ENCODE results near the gene BDKRB2.

DNA sequence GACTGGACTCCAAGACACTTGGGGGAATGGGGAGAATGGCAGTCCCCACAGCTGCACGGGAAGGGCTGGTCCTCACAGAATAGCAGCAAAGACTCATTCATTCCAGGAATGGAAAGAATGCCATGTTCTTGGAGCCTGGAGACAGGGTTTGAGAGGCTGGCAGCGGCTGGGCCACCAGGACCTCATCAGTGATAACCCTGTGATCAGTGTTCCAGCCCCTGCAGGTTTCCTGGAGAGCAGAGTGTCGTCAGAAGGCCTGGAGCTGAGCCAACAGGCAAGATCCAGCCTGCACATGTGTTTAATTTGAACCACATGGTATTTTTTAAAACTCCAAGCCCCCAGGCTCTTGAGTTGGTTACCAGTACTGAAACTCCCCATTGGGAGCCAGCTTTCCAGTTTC lies 62.7 kb downstream of the BDKRB2 start:
- TF ChIP-seq CTCF (IDR thresholded peaks at IDR 0.05 in 2 of 3, conservative IDR thresholded peaks at IDR 0.05 in 1 of 3; ENCODE audit: borderline replicate concordance in 1 of 3, insufficient read depth in 1 of 3, low read depth in 2 of 3, low read length in 2 of 3) (no peak), SIN3A (IDR thresholded peaks at IDR 0.05; ENCODE audit: low read depth) (no peak), EZH2 (IDR thresholded peaks at IDR 0.05) (no peak), ELF1 (IDR thresholded peaks at IDR 0.05; ENCODE audit: borderline replicate concordance, low read depth) (no peak), RAD21 (IDR thresholded peaks at IDR 0.05; ENCODE audit: low read depth) (no peak), POLR2A (IDR thresholded peaks at IDR 0.05; ENCODE audit: borderline replicate concordance, extremely low read depth, insufficient read depth, insufficient read length) (no peak), POLR2AphosphoS5 (IDR thresholded peaks at IDR 0.05; ENCODE audit: low read depth, low read length) (no peak), TCF7L2 (IDR thresholded peaks at IDR 0.05; ENCODE audit: borderline replicate concordance, extremely low read depth, insufficient read depth, insufficient read length) (no peak), JUND (IDR thresholded peaks at IDR 0.05) (no peak), EGR1 (IDR thresholded peaks at IDR 0.05; ENCODE audit: low read depth) (no peak), CEBPB (IDR thresholded peaks at IDR 0.05; ENCODE audit: low read depth) (no peak), SP1 (IDR thresholded peaks at IDR 0.05; ENCODE audit: low read depth) (no peak)
- TF ChIP-seq, protein P1, sequence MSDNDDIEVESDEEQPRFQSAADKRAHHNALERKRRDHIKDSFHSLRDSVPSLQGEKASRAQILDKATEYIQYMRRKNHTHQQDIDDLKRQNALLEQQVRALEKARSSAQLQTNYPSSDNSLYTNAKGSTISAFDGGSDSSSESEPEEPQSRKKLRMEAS (IDR thresholded peaks at IDR 0.05): no peak
- TF ChIP-seq, protein P2, sequence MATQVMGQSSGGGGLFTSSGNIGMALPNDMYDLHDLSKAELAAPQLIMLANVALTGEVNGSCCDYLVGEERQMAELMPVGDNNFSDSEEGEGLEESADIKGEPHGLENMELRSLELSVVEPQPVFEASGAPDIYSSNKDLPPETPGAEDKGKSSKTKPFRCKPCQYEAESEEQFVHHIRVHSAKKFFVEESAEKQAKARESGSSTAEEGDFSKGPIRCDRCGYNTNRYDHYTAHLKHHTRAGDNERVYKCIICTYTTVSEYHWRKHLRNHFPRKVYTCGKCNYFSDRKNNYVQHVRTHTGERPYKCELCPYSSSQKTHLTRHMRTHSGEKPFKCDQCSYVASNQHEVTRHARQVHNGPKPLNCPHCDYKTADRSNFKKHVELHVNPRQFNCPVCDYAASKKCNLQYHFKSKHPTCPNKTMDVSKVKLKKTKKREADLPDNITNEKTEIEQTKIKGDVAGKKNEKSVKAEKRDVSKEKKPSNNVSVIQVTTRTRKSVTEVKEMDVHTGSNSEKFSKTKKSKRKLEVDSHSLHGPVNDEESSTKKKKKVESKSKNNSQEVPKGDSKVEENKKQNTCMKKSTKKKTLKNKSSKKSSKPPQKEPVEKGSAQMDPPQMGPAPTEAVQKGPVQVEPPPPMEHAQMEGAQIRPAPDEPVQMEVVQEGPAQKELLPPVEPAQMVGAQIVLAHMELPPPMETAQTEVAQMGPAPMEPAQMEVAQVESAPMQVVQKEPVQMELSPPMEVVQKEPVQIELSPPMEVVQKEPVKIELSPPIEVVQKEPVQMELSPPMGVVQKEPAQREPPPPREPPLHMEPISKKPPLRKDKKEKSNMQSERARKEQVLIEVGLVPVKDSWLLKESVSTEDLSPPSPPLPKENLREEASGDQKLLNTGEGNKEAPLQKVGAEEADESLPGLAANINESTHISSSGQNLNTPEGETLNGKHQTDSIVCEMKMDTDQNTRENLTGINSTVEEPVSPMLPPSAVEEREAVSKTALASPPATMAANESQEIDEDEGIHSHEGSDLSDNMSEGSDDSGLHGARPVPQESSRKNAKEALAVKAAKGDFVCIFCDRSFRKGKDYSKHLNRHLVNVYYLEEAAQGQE (IDR thresholded peaks at IDR 0.05; ENCODE audit: low read depth): no peak

Data from HCT116 (cell line).